H9 (cell line): ENCODE data around the gene C1QTNF3. TPM values are rescaled to one million over a fixed set of nuclear protein-coding genes. Genes with fewer than 3 reads are reported as not detected.

Experiments used
- DNase-seq: peaks from one replicate; pipeline ENCODE4 v3.0.0-alpha.2; 2017
- H2AFZ ChIP-seq: one replicate; pipeline ENCODE4 v1.6.1; 2013; ENCODE audit warnings: mild to moderate bottlenecking, low read length, control low read depth, moderate library complexity
- H2AK5ac ChIP-seq: 2 replicates; pipeline ENCODE4 v1.6.1; 2013; ENCODE audit warnings: low read length, control low read depth, mixed read lengths; ENCODE audit not compliant: insufficient read length
- H2BK120ac ChIP-seq: one replicate; pipeline ENCODE4 v1.6.1; 2013; ENCODE audit warnings: low read depth, mild to moderate bottlenecking, low read length, control low read depth, inconsistent platforms; ENCODE audit not compliant: poor library complexity, severe bottlenecking
- H2BK12ac ChIP-seq: 2 replicates; pipeline ENCODE4 v1.6.1; 2013; ENCODE audit warnings: low read length, control low read depth, mixed read lengths, low read depth; ENCODE audit not compliant: insufficient read length
- H2BK15ac ChIP-seq: 2 replicates; pipeline ENCODE4 v1.6.1; 2013; ENCODE audit warnings: low read depth, low read length, control low read depth
- H2BK20ac ChIP-seq: one replicate; pipeline ENCODE4 v1.6.1; 2013; ENCODE audit warnings: low read depth, mild to moderate bottlenecking, low read length, control low read depth, inconsistent platforms; ENCODE audit not compliant: poor library complexity, severe bottlenecking
- H2BK5ac ChIP-seq: 2 replicates; pipeline ENCODE4 v1.6.1; 2013; ENCODE audit warnings: low read length, control low read depth, mixed read lengths; ENCODE audit not compliant: insufficient read length
- H3K14ac ChIP-seq: 2 replicates; pipeline ENCODE4 v1.6.1; 2013; ENCODE audit warnings: low read length, control low read depth; ENCODE audit not compliant: insufficient read depth
- H3K18ac ChIP-seq: 2 replicates; pipeline ENCODE4 v1.6.1; 2013; ENCODE audit warnings: low read depth, mild to moderate bottlenecking, mixed read lengths, low read length, control low read depth; ENCODE audit not compliant: insufficient read length
- H3K23ac ChIP-seq: 2 replicates; pipeline ENCODE4 v1.6.1; 2013; ENCODE audit warnings: low read length, control low read depth, mixed read lengths, low read depth; ENCODE audit not compliant: insufficient read length
- H3K23me2 ChIP-seq: 2 replicates; pipeline ENCODE4 v1.6.1; 2013; ENCODE audit warnings: low read depth, mild to moderate bottlenecking, mixed read lengths, low read length, control low read depth; ENCODE audit not compliant: insufficient read length, poor library complexity, severe bottlenecking
- H3K27ac ChIP-seq: 2 replicates; pipeline ENCODE4 v1.5.1; 2013; ENCODE audit warnings: low read length, control low read depth, mixed read lengths, low read depth; ENCODE audit not compliant: insufficient read length
- H3K27me3 ChIP-seq: 2 replicates; pipeline ENCODE4 v1.6.1; 2013; ENCODE audit warnings: low read length, control low read depth, inconsistent platforms; ENCODE audit not compliant: insufficient read depth
- H3K4ac ChIP-seq: 2 replicates; pipeline ENCODE4 v1.6.1; 2013; ENCODE audit warnings: low read depth, mild to moderate bottlenecking, control low read depth, inconsistent platforms, low read length, moderate library complexity
- H3K4me1 ChIP-seq: 2 replicates; pipeline ENCODE4 v1.6.1; 2013; ENCODE audit warnings: low read length, control low read depth, inconsistent platforms; ENCODE audit not compliant: insufficient read depth
- H3K4me2 ChIP-seq: 2 replicates; pipeline ENCODE4 v1.6.1; 2013; ENCODE audit warnings: low read length, control low read depth, mixed read lengths; ENCODE audit not compliant: insufficient read length, insufficient read depth
- H3K56ac ChIP-seq: 2 replicates; pipeline ENCODE4 v1.6.1; 2013; ENCODE audit warnings: low read depth, mild to moderate bottlenecking, mixed read lengths, low read length, control low read depth; ENCODE audit not compliant: insufficient read length
- H3K79me1 ChIP-seq: 2 replicates; pipeline ENCODE4 v1.6.1; 2013; ENCODE audit warnings: low read depth, mild to moderate bottlenecking, moderate library complexity, low read length, control low read depth, inconsistent platforms; ENCODE audit not compliant: insufficient read depth, poor library complexity, severe bottlenecking
- H3K79me2 ChIP-seq: 2 replicates; pipeline ENCODE4 v1.6.1; 2013; ENCODE audit warnings: low read length, control low read depth, inconsistent platforms; ENCODE audit not compliant: insufficient read depth
- H3K9ac ChIP-seq: 2 replicates; pipeline ENCODE4 v1.6.1; 2013; ENCODE audit warnings: low read length, control low read depth, mixed read lengths; ENCODE audit not compliant: insufficient read length; ENCODE audit errors: extremely low read depth
- H3K9me3 ChIP-seq: one replicate; pipeline ENCODE4 v1.6.1; 2013; ENCODE audit warnings: low read depth, low read length, inconsistent platforms; ENCODE audit not compliant: control insufficient read depth
- H3T11ph ChIP-seq: one replicate; pipeline ENCODE4 v1.6.1; 2013; ENCODE audit warnings: mild to moderate bottlenecking, low read length, control low read depth, inconsistent platforms
- H4K20me1 ChIP-seq: one replicate; pipeline ENCODE4 v1.6.1; 2013; ENCODE audit not compliant: control insufficient read depth, insufficient read length, insufficient read depth
- H4K5ac ChIP-seq: 2 replicates; pipeline ENCODE4 v1.6.1; 2013; ENCODE audit warnings: low read depth, mild to moderate bottlenecking, mixed read lengths, low read length, control low read depth; ENCODE audit not compliant: insufficient read length
- H4K8ac ChIP-seq: replicated peaks from 2 replicates; pipeline ENCODE4 v1.6.1; 2013; ENCODE audit warnings: low read length, control low read depth, mixed read lengths, low read depth; ENCODE audit not compliant: insufficient read length
- H4K91ac ChIP-seq: 2 replicates; pipeline ENCODE4 v1.6.1; 2013; ENCODE audit warnings: low read depth, mild to moderate bottlenecking, moderate library complexity, mixed read lengths, low read length, control low read depth; ENCODE audit not compliant: insufficient read length
- H3K27ac Mint-ChIP-seq, 3 experiments: 2 replicates in 2 of 3; 3 replicates in 1 of 3; pipeline ENCODE4 v1.8.0; 2020 to 2021; ENCODE audit warnings: mixed read lengths in 3 of 3, mild to moderate bottlenecking in 1 of 3, moderate library complexity in 1 of 3
- H3K27me3 Mint-ChIP-seq: 2 replicates; pipeline ENCODE4 v1.8.0; 2021; ENCODE audit warnings: low read depth, mild to moderate bottlenecking, moderate library complexity, mixed read lengths
- H3K36me3 Mint-ChIP-seq, 3 experiments: 2 replicates in 2 of 3; 3 replicates in 1 of 3; pipeline ENCODE4 v1.8.0; 2020 to 2021; ENCODE audit warnings: low read depth in 3 of 3, mixed read lengths in 3 of 3; ENCODE audit not compliant: insufficient read depth in 1 of 3
- H3K4me1 Mint-ChIP-seq, 2 experiments: 2 replicates each; pipeline ENCODE4 v1.8.0; 2020; ENCODE audit warnings: mixed read lengths in 2 of 2
- H3K4me3 Mint-ChIP-seq, 2 experiments: 2 replicates in 1 of 2; 3 replicates in 1 of 2; pipeline ENCODE4 v1.8.0; 2020 to 2021; ENCODE audit warnings: mild to moderate bottlenecking in 2 of 2, mixed read lengths in 2 of 2, moderate library complexity in 1 of 2
- H3K9me3 Mint-ChIP-seq, 2 experiments: 2 replicates in 1 of 2; 3 replicates in 1 of 2; pipeline ENCODE4 v1.8.0; 2020; ENCODE audit warnings: mild to moderate bottlenecking in 2 of 2, mixed read lengths in 2 of 2, moderate library complexity in 1 of 2
- total RNA-seq: library from RNA; stranded (reverse); gene quantifications from 2 replicates; pipeline ENCODE4 v1.2.1, GENCODE V29; 2021
- TF ChIP-seq, protein P1 (sequence below): fragments of 200-600 bp; sonication (generic); conservative IDR thresholded peaks from 3 replicates; pipeline ENCODE4 v1.8.0; 2021; ENCODE audit warnings: antibody characterized with exemption, mild to moderate bottlenecking

The C1QTNF3 gene
- total RNA-seq, 1 experiment from 2014 or later: 1.1 TPM

DNA sequence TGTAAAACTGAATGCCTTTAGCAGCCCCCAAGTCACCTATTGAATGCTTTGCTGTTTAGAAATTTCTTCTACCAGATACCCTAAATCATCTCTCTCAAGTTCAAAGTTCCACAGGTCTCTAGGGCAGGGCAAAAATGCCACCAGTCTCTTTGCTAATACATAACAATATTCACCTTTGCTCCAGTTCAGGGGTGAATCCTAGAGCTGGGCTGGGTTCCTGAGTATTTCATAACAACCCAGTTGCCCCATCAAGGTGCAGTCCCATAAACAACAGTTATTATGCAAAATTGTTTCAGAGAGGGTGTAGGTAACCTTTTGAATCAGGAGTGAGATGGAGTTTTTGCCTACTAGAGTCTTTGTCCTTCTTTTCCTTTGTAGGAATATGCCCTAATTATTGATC, 19.0 kb upstream of the C1QTNF3 start:
- no peak for DNase-seq
- Histone ChIP-seq H3K23ac (no peak overlapping the region), H3K4me1 (no peaks in the 10 kb centered on the region), H3T11ph (no peak overlapping the region), H3K9me3 (no peaks in the 10 kb centered on the region), H4K5ac (no peak overlapping the region), H2AK5ac (no peak overlapping the region), H2AFZ (no peak overlapping the region), H3K4me2 (no peak overlapping the region), H2BK120ac (no peak overlapping the region), H3K18ac (no peak overlapping the region), H3K56ac (no peak overlapping the region), H3K79me2 (no peaks in the 10 kb centered on the region), H3K23me2 (no peaks in the 10 kb centered on the region), H3K9ac (no peak overlapping the region), H3K27ac (no peak overlapping the region), H2BK5ac (no peak overlapping the region), H3K79me1 (no peaks in the 10 kb centered on the region), H3K27me3 (no peaks in the 10 kb centered on the region), H2BK12ac (no peak overlapping the region), H4K8ac (no peak overlapping the region), H2BK15ac (no peak overlapping the region), H3K14ac (no peak overlapping the region), H4K91ac (no peak overlapping the region), H3K4ac (no peak overlapping the region), H2BK20ac (no peak overlapping the region), H4K20me1 (no peaks in the 10 kb centered on the region)
- TF ChIP-seq, protein P1, sequence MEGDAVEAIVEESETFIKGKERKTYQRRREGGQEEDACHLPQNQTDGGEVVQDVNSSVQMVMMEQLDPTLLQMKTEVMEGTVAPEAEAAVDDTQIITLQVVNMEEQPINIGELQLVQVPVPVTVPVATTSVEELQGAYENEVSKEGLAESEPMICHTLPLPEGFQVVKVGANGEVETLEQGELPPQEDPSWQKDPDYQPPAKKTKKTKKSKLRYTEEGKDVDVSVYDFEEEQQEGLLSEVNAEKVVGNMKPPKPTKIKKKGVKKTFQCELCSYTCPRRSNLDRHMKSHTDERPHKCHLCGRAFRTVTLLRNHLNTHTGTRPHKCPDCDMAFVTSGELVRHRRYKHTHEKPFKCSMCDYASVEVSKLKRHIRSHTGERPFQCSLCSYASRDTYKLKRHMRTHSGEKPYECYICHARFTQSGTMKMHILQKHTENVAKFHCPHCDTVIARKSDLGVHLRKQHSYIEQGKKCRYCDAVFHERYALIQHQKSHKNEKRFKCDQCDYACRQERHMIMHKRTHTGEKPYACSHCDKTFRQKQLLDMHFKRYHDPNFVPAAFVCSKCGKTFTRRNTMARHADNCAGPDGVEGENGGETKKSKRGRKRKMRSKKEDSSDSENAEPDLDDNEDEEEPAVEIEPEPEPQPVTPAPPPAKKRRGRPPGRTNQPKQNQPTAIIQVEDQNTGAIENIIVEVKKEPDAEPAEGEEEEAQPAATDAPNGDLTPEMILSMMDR: no peak
- peaks cover 13 to 20% of the 10 kb centered on the region in 2 experiments for H3K9me3 Mint-ChIP-seq
- H3K36me3 Mint-ChIP-seq: peaks cover 26 to 51% (median 37%) of the 10 kb centered on the region in 3 experiments
- no peaks in the 10 kb centered on the region for H3K27me3 Mint-ChIP-seq
- H3K4me1 Mint-ChIP-seq: no peaks in the 10 kb centered on the region
- H3K4me3 Mint-ChIP-seq: no peak overlapping the region
- no peak overlapping the region for H3K27ac Mint-ChIP-seq
